ENCODE data around the gene KIAA1755.

DNA sequence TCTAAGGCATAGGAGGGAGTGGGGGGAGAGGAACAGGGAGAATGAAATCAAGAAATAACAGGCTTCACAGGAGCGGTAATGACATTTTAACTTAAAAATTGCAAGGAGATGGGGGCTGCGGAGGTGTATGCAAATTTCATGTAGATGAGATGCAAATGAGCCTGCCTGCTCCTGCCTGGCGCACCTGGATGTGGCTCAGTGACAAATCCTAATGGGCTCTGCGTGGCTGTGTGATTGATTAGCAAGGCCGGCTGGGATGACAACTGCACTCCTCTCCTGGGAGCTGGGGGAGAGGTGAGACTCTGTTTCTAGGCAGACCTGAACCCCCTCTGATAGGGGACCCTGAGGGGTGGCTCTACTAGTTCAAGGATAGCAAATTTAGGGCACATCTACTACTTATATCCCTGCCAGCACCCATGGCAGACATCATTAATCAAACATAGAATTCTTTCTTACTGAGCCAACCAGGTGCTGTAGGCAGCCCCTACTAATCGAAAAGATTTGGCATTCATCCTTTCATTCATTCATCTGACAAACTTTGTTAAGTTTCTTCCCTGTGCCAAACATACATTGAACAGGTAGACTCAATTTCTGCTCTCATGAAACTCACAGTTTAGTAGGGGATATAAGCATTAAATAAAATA is 57.1 kb downstream of the KIAA1755 start:
- TF ChIP-seq CTCF (conservative IDR thresholded peaks at IDR 0.05) (no peak), EZH2 (IDR thresholded peaks at IDR 0.05; ENCODE audit: low read depth) (no peak)

Measured in PC-9 (cell line).